ENCODE measurements around the gene MICAL3. TPM values are rescaled to one million over a fixed set of nuclear protein-coding genes. Genes with fewer than 3 reads are reported as not detected.
A peak's percentile ranks its signal among the peaks of the same experiment; 100 is the strongest.
"Not testable (repeated sequence)": the region's sequence is repeated elsewhere in the genome, so short reads cannot be mapped to it uniquely, and the experiment has no call there.

Gene MICAL3
- total and polyA plus RNA-seq, 4 donors: 59.9 to 113 (median 75.9) TPM

- peaks cover 23% of the 10 kb centered on the region for H3K36me3 ChIP-seq (ENCODE audit: control insufficient read depth, insufficient read depth, low read length)
- WGBS (ENCODE audit: insufficient coverage): 48% methylated on average over 21 of the region's 21 CpGs
- H3K4me1 ChIP-seq (ENCODE audit: control insufficient read depth, insufficient read depth, low read length): peaks cover 59% of the 10 kb centered on the region
- no peaks in the 10 kb centered on the region for H3K27me3 ChIP-seq (ENCODE audit: control insufficient read depth, insufficient read depth, low read length)
- H3K9me3 ChIP-seq (ENCODE audit: control insufficient read depth, insufficient read depth, low read length): no peaks in the 10 kb centered on the region
- no peak for DNase-seq (ENCODE audit: low read depth in 4 of 6, low spot score in 6 of 6)
- no peak overlapping the region for H3K4me3 ChIP-seq (ENCODE audit: low read depth, low read length)
- H3K27ac ChIP-seq (ENCODE audit: low read depth, low read length): no peak overlapping the region
Observed at GRCh38 chr22:17772249-17772957, 252.0 kb downstream of the MICAL3 start.

- peak in 1 of 6 donors; percentile 76 for DNase-seq (ENCODE audit: low read depth in 4 of 6, low spot score in 6 of 6)
- peaks cover 58% of the 10 kb centered on the region for H3K4me1 ChIP-seq (ENCODE audit: control insufficient read depth, insufficient read depth, low read length)
Observed at GRCh38 chr22:17770180-17771077, 253.9 kb downstream of the MICAL3 start.

GRCh38 chr22:17769716-17770082 lies 254.7 kb downstream of the MICAL3 start:
- no peaks in the 10 kb centered on the region for H3K9me3 ChIP-seq (ENCODE audit: control insufficient read depth, insufficient read depth, low read length)
- no peak overlapping the region for H3K27ac ChIP-seq (ENCODE audit: low read depth, low read length)
- peaks cover 23% of the 10 kb centered on the region for H3K36me3 ChIP-seq (ENCODE audit: control insufficient read depth, insufficient read depth, low read length)
- 86% methylated on average over 9 of the region's 9 CpGs for WGBS (ENCODE audit: insufficient coverage)
- DNase-seq (ENCODE audit: low read depth in 4 of 6, low spot score in 6 of 6): no peak
- H3K4me3 ChIP-seq (ENCODE audit: low read depth, low read length): no peak overlapping the region
- no peaks in the 10 kb centered on the region for H3K27me3 ChIP-seq (ENCODE audit: control insufficient read depth, insufficient read depth, low read length)
- H3K4me1 ChIP-seq (ENCODE audit: control insufficient read depth, insufficient read depth, low read length): peaks cover 51% of the 10 kb centered on the region

More at GRCh38 chr22:17770180-17771077, 253.9 kb downstream of the MICAL3 start:
- H3K4me3 ChIP-seq (ENCODE audit: low read depth, low read length): no peak overlapping the region
- no peaks in the 10 kb centered on the region for H3K9me3 ChIP-seq (ENCODE audit: control insufficient read depth, insufficient read depth, low read length)
- WGBS (ENCODE audit: insufficient coverage): 67% methylated on average over 13 of the region's 19 CpGs
- no peaks in the 10 kb centered on the region for H3K27me3 ChIP-seq (ENCODE audit: control insufficient read depth, insufficient read depth, low read length)
- peaks cover 23% of the 10 kb centered on the region for H3K36me3 ChIP-seq (ENCODE audit: control insufficient read depth, insufficient read depth, low read length)
- H3K27ac ChIP-seq (ENCODE audit: low read depth, low read length): peak overlapping the region; percentile 40

- no peaks in the 10 kb centered on the region for H3K27me3 ChIP-seq (ENCODE audit: control insufficient read depth, insufficient read depth, low read length)
- no peak for DNase-seq (ENCODE audit: low read depth in 4 of 6, low spot score in 6 of 6)
- H3K4me1 ChIP-seq (ENCODE audit: control insufficient read depth, insufficient read depth, low read length): peaks cover 49% of the 10 kb centered on the region
- no peak overlapping the region for H3K27ac ChIP-seq (ENCODE audit: low read depth, low read length)
- no peak overlapping the region for H3K4me3 ChIP-seq (ENCODE audit: low read depth, low read length)
- H3K36me3 ChIP-seq (ENCODE audit: control insufficient read depth, insufficient read depth, low read length): peaks cover 23% of the 10 kb centered on the region
- 76% methylated on average over 12 of the region's 14 CpGs for WGBS (ENCODE audit: insufficient coverage)
- no peaks in the 10 kb centered on the region for H3K9me3 ChIP-seq (ENCODE audit: control insufficient read depth, insufficient read depth, low read length)
Observed at GRCh38 chr22:17769013-17769715, 255.2 kb downstream of the MICAL3 start.

GRCh38 chr22:17767233-17768065 lies 256.9 kb downstream of the MICAL3 start:
- no peak for DNase-seq (ENCODE audit: low read depth in 4 of 6, low spot score in 6 of 6)
- 96% methylated on average over 12 of the region's 14 CpGs for WGBS (ENCODE audit: insufficient coverage)
- H3K36me3 ChIP-seq (ENCODE audit: control insufficient read depth, insufficient read depth, low read length): peaks cover 20% of the 10 kb centered on the region
- no peaks in the 10 kb centered on the region for H3K9me3 ChIP-seq (ENCODE audit: control insufficient read depth, insufficient read depth, low read length)
- H3K4me3 ChIP-seq (ENCODE audit: low read depth, low read length): no peak overlapping the region
- peaks cover 35% of the 10 kb centered on the region for H3K4me1 ChIP-seq (ENCODE audit: control insufficient read depth, insufficient read depth, low read length)
- no peak overlapping the region for H3K27ac ChIP-seq (ENCODE audit: low read depth, low read length)
- no peaks in the 10 kb centered on the region for H3K27me3 ChIP-seq (ENCODE audit: control insufficient read depth, insufficient read depth, low read length)

- H3K4me1 ChIP-seq (ENCODE audit: control insufficient read depth, insufficient read depth, low read length): peaks cover 12% of the 10 kb centered on the region
- WGBS (ENCODE audit: insufficient coverage): no CpG with 5 or more reads among the region's 5 CpGs
- not testable (repeated sequence) for DNase-seq (ENCODE audit: low read depth in 4 of 6, low spot score in 6 of 6); H3K27me3 ChIP-seq (ENCODE audit: control insufficient read depth, insufficient read depth, low read length); H3K9me3 ChIP-seq (ENCODE audit: control insufficient read depth, insufficient read depth, low read length); H3K27ac ChIP-seq (ENCODE audit: low read depth, low read length); H3K4me3 ChIP-seq (ENCODE audit: low read depth, low read length)
- peaks cover 13% of the 10 kb centered on the region for H3K36me3 ChIP-seq (ENCODE audit: control insufficient read depth, insufficient read depth, low read length)
Observed at GRCh38 chr22:17764852-17765251, 259.5 kb downstream of the MICAL3 start.

GRCh38 chr22:17764036-17764435 lies 260.3 kb downstream of the MICAL3 start:
- peaks cover 4% of the 10 kb centered on the region for H3K4me1 ChIP-seq (ENCODE audit: control insufficient read depth, insufficient read depth, low read length)
- DNase-seq (ENCODE audit: low read depth in 4 of 6, low spot score in 6 of 6): no peak
- no peaks in the 10 kb centered on the region for H3K27me3 ChIP-seq (ENCODE audit: control insufficient read depth, insufficient read depth, low read length)
- WGBS (ENCODE audit: insufficient coverage): 45% methylated on average over 5 of the region's 5 CpGs
- H3K27ac ChIP-seq (ENCODE audit: low read depth, low read length): no peak overlapping the region
- no peaks in the 10 kb centered on the region for H3K9me3 ChIP-seq (ENCODE audit: control insufficient read depth, insufficient read depth, low read length)
- no peak overlapping the region for H3K4me3 ChIP-seq (ENCODE audit: low read depth, low read length)
- H3K36me3 ChIP-seq (ENCODE audit: control insufficient read depth, insufficient read depth, low read length): peaks cover 5% of the 10 kb centered on the region

GRCh38 chr22:17763442-17763841 lies 260.9 kb downstream of the MICAL3 start:
- not testable (repeated sequence) for H3K27me3 ChIP-seq (ENCODE audit: control insufficient read depth, insufficient read depth, low read length); H3K9me3 ChIP-seq (ENCODE audit: control insufficient read depth, insufficient read depth, low read length); DNase-seq (ENCODE audit: low read depth in 4 of 6, low spot score in 6 of 6); H3K4me1 ChIP-seq (ENCODE audit: control insufficient read depth, insufficient read depth, low read length); H3K27ac ChIP-seq (ENCODE audit: low read depth, low read length); H3K4me3 ChIP-seq (ENCODE audit: low read depth, low read length); H3K36me3 ChIP-seq (ENCODE audit: control insufficient read depth, insufficient read depth, low read length)
- 77% methylated on average over 8 of the region's 10 CpGs for WGBS (ENCODE audit: insufficient coverage)

GRCh38 chr22:17761138-17761488 lies 263.2 kb downstream of the MICAL3 start:
- WGBS (ENCODE audit: insufficient coverage): no CpG with 5 or more reads among the region's 4 CpGs
- no peak for DNase-seq (ENCODE audit: low read depth in 4 of 6, low spot score in 6 of 6)
- H3K36me3 ChIP-seq (ENCODE audit: control insufficient read depth, insufficient read depth, low read length): no peaks in the 10 kb centered on the region

More at GRCh38 chr22:17761138-17761488, 263.2 kb downstream of the MICAL3 start:
- H3K27ac ChIP-seq (ENCODE audit: low read depth, low read length): no peak overlapping the region
- peaks cover 3% of the 10 kb centered on the region for H3K4me1 ChIP-seq (ENCODE audit: control insufficient read depth, insufficient read depth, low read length)
- no peak overlapping the region for H3K4me3 ChIP-seq (ENCODE audit: low read depth, low read length)
- H3K27me3 ChIP-seq (ENCODE audit: control insufficient read depth, insufficient read depth, low read length): no peaks in the 10 kb centered on the region
- no peaks in the 10 kb centered on the region for H3K9me3 ChIP-seq (ENCODE audit: control insufficient read depth, insufficient read depth, low read length)

Data from spinal cord (tissue), 10 donors.